Upper lobe of right lung (tissue), 1 donor: ENCODE measurements around the gene SPIRE1. TPM values are rescaled to one million over a fixed set of nuclear protein-coding genes. Genes with fewer than 3 reads are reported as not detected.
A peak's percentile ranks its signal among the peaks of the same experiment; 100 is the strongest.

ENCODE experiments used
- ATAC-seq: fragments of 200-7000 bp; cut with Tn5 transposase; one replicate; pipeline ENCODE4 v1.9.1; 2020; ENCODE audit warnings: mild to moderate bottlenecking, moderate library complexity
- DNase-seq: peaks from one replicate; pipeline ENCODE4 v3.0.0-alpha.2; 2020
- H3K27ac ChIP-seq: fragments of 200-600 bp; one replicate; pipeline ENCODE4 v1.8.0; 2022
- H3K27me3 ChIP-seq: fragments of 200-600 bp; one replicate; pipeline ENCODE4 v1.8.0; 2022; ENCODE audit warnings: mild to moderate bottlenecking
- H3K36me3 ChIP-seq: fragments of 200-600 bp; one replicate; pipeline ENCODE4 v1.8.0; 2022
- H3K4me1 ChIP-seq: fragments of 200-600 bp; one replicate; pipeline ENCODE4 v1.8.0; 2022
- H3K4me3 ChIP-seq: fragments of 200-600 bp; one replicate; pipeline ENCODE4 v1.8.0; 2022; ENCODE audit warnings: mild to moderate bottlenecking
- H3K9me3 ChIP-seq: fragments of 200-600 bp; one replicate; pipeline ENCODE4 v1.8.0; 2022
- CTCF ChIP-seq: fragments of 200-600 bp; IDR thresholded peaks from one replicate; pipeline ENCODE4 v1.8.0; 2022; ENCODE audit warnings: antibody characterized with exemption
- intact Hi-C: fragments of 100-400 bp; cut with DNase I; formaldehyde crosslinking; loops from one replicate; pipeline ENCODE4 v1.11.0; 2022
- total RNA-seq: library from RNA; stranded (reverse); fragmentation: NEBNext Ultra II Directional; extraction: Animal tissue kit (Norgen Biotek cat#: 25700); gene quantifications from one replicate; pipeline ENCODE4 v1.2.1, GENCODE V29; 2021
- donor health status: DM: no; HTN: yes; CAD: no; lungs with severe emphysema.

The SPIRE1 gene
- total RNA-seq, 1 donor from 2014 or later, result 48.2 TPM

GRCh38 chr18:12679183-12679786 is 21.4 kb upstream of the SPIRE1 start:
- Histone ChIP-seq H3K4me1 (peaks cover 14% of the 10 kb centered on the region), H3K9me3 (no peaks in the 10 kb centered on the region), H3K4me3 (peak overlapping the region; percentile 33), H3K36me3 (peaks cover 32% of the 10 kb centered on the region), H3K27ac (peak overlapping the region; percentile 88), H3K27me3 (no peaks in the 10 kb centered on the region)
- DNase-seq (peak; percentile 73), ATAC-seq (peak; percentile 100)
- intact Hi-C loops, result no loop called here
- no peak for TF ChIP-seq CTCF

GRCh38 chr18:12668041-12668440 is 10.1 kb upstream of the SPIRE1 start:
- ATAC-seq, result no peak
- Histone ChIP-seq H3K4me3 (no peak overlapping the region), H3K36me3 (peaks cover 13% of the 10 kb centered on the region), H3K27me3 (no peaks in the 10 kb centered on the region), H3K4me1 (no peaks in the 10 kb centered on the region), H3K27ac (no peak overlapping the region), H3K9me3 (no peaks in the 10 kb centered on the region)
- intact Hi-C loops, result no loop called here
- DNase-seq, result no peak
- TF ChIP-seq CTCF, result no peak

- Histone ChIP-seq H3K36me3 (no peaks in the 10 kb centered on the region), H3K4me3 (no peak overlapping the region), H3K9me3 (no peaks in the 10 kb centered on the region), H3K27me3 (no peaks in the 10 kb centered on the region), H3K27ac (no peak overlapping the region), H3K4me1 (peaks cover 13% of the 10 kb centered on the region)
- intact Hi-C loops, result loop anchor here (5.0 kb wide), 1 partner anchor 268 kb away; no protein-coding TSS in a partner anchor
- DNase-seq (no peak), ATAC-seq (peak; percentile 48)
- peak; percentile 91 for TF ChIP-seq CTCF
Measured at GRCh38 chr18:12659904-12660605, 2.1 kb upstream of the SPIRE1 start.

- no peak for TF ChIP-seq CTCF
- Histone ChIP-seq H3K27me3 (no peaks in the 10 kb centered on the region), H3K36me3 (no peaks in the 10 kb centered on the region), H3K4me3 (peak overlapping the region; percentile 78), H3K27ac (peak overlapping the region; percentile 76), H3K9me3 (no peaks in the 10 kb centered on the region), H3K4me1 (peaks cover 18% of the 10 kb centered on the region)
- DNase-seq (peak; percentile 79), ATAC-seq (peak; percentile 59)
- intact Hi-C loops, result no loop called here
Measured at GRCh38 chr18:12658426-12659138, 675 bp upstream of the SPIRE1 start.

- intact Hi-C loops, result no loop called here
- peak; percentile 81 for DNase-seq
Measured at GRCh38 chr18:12656938-12657683, 796 bp downstream of the SPIRE1 start.

More at GRCh38 chr18:12656938-12657683, 796 bp downstream of the SPIRE1 start:
- Histone ChIP-seq H3K27me3 (no peaks in the 10 kb centered on the region), H3K27ac (peak overlapping the region; percentile 92), H3K36me3 (no peaks in the 10 kb centered on the region), H3K4me3 (peak overlapping the region; percentile 78), H3K4me1 (peaks cover 30% of the 10 kb centered on the region), H3K9me3 (no peaks in the 10 kb centered on the region)
- TF ChIP-seq CTCF, result no peak
- ATAC-seq, result peak; percentile 67
